Midbrain (tissue), 1 donor: ENCODE results near the gene TPST2.
"Not testable (repeated sequence)": the region's sequence is repeated elsewhere in the genome, so short reads cannot be mapped to it uniquely, and the experiment has no call there.

ENCODE experiments used
- DNase-seq: peaks from one replicate; lab custom pipeline; 2025; lab: John Stamatoyannopoulos, UW

Gene TPST2

DNA sequence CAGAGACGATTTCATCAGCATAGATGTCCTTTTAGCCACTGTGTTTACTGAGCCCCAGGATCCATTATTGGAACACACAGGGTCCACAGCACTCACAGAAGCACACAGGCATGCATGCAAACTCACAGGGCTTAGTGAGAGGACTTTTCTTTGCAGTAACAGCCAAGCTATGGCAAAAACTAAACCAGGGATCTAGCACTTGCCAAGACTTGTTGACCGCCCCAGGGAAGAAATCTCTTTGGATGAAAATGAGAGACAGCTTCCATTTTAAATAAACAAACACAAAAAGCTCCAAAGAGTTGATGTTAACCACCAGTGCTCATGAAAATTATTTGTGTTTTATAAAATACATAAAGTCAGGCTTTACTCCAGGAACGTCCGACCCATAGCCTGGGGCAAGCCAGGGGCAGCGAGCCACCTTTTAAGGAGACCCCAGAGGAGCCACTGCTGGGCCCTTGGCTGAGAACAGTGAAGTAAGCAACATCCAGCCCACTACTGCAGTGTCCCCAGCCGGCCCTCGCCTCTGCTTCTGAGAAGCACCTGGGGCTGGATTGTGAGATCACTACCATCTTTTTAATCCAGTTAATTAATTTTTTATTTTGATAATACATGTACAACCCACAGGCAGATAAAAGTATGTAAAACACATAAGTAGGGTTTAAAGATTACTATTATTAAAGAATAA, 55.6 kb downstream of the TPST2 start:
- no peak for DNase-seq

DNA sequence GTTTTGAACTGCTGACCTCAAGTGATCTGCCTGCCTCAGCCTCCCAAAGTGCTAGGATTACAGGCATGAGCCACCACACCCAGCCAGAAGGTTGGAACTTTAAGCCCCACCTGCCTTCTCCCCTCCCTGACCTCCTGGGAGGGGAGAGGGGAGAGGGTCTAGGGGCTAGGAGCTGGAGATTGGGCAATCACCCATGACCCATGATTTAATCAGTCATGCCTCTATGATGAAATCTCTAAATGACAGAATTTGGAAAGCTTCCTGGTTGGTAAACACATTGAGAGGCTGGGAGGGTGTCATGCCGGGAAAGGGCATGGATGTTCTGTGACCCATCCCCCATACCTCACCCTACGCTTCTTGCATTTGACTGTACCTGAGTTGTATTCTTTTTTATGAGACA, 60.6 kb downstream of the TPST2 start:
- DNase-seq: no peak

- DNase-seq: not testable (repeated sequence)
These were observed 61.4 kb downstream of the TPST2 start for GRCh38 chr22:26528518-26528917.

GRCh38 chr22:26527574-26528465, 62.1 kb downstream of the TPST2 start:
- peak; percentile 14 for DNase-seq

- DNase-seq: no peak
These were observed 62.8 kb downstream of the TPST2 start for GRCh38 chr22:26527167-26527566.

GRCh38 chr22:26525946-26526564, 63.9 kb downstream of the TPST2 start:
- DNase-seq: no peak

- no peak for DNase-seq
These were observed 65.1 kb downstream of the TPST2 start for GRCh38 chr22:26524870-26525269.

GRCh38 chr22:26522592-26522991, 67.3 kb downstream of the TPST2 start:
- no peak for DNase-seq

- DNase-seq: no peak
These were observed 67.9 kb downstream of the TPST2 start for GRCh38 chr22:26522012-26522411.

- DNase-seq: no peak
These were observed 72.5 kb downstream of the TPST2 start for GRCh38 chr22:26517429-26517828.

GRCh38 chr22:26516503-26516902, 73.4 kb downstream of the TPST2 start:
- no peak for DNase-seq

- no peak for DNase-seq
These were observed 74.0 kb downstream of the TPST2 start for GRCh38 chr22:26515931-26516330.

DNA sequence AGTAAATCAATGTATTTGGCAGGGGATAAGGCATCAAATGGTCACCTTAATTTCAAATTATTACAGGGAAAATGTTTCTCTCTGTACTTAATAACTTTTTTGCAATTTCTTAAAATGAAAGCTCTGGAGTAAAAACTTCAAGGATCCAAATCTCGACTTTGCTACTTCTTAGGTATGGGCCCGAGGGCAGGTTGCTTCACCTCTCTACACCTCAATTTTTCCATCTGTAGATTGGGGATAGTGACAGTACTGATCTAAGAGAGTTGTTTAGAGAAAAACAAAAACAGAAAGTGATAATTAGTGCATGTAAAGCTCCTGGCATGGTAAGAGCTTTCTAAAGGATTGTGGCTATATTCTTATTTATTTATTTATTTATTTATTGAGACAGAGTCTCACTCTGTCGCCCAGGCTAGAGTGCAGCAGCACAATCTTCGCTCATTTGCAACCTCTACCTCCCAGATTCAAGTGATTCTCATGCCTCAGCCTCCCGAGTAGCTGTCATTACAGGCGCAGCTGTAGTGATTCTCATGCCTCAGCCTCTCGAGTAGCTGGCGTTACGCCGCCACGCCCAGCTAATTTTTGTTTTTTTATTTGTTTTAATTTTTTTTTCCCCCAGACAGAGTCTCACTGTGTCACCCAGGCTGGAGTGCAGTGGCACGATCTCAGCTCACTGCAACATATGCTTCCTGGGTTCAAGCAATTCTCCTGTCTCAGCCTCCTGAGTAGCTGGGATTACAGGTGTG, 75.3 kb downstream of the TPST2 start:
- DNase-seq: no peak

GRCh38 chr22:26513838-26514237, 76.1 kb downstream of the TPST2 start:
- no peak for DNase-seq

- DNase-seq: peak; percentile 95
These were observed 77.7 kb downstream of the TPST2 start, which contains the start of gene TFIP11 for GRCh38 chr22:26512149-26512793. TFIP11 (minus strand) TSS chr22:26512473; CDS start chr22:26510272, 2,201 bp downstream.

GRCh38 chr22:26508148-26508547, 81.8 kb downstream of the TPST2 start:
- DNase-seq: no peak

GRCh38 chr22:26503758-26504157, 86.2 kb downstream of the TPST2 start:
- no peak for DNase-seq

DNA sequence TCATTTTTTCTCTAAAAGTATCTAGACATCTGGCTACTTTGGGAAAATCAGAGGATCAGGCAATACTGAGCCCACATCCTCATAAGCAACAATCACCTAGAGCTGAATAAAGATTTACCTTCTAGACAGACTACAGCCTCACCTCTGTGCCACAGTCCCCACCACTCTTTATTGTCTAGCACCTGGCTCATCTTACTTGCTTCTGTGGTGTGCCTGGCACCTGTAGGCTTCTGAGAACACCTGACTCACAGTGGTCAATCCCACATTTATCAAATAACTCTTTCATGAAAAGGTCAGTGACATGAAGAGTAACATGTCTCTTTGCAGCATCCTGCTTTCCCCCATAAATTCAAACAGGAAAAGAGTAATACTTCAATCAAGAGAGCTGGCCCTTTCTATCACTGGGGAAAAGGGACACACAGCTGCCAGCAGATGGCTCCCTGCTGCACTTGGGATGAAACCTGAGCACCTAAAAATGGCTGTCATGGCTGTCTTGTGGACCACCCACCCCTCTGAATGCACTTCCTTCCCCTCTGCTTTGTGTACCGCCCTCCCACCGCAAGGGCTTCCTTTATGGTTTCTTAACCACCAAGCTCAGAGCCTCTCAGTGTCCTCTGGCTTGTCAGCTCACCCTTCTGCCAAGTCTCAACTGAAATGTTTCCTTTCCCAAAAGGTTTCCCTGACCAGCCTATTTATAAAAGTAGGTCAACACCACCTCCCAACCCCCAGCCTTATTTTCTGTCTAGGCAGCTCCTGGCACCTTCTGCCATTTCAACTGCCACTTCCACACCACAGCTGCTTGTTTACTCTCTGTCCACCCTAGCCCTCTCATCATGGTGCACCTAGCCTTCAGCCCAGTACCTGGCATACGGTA, 87.0 kb downstream of the TPST2 start:
- DNase-seq: peak; percentile 62

DNA sequence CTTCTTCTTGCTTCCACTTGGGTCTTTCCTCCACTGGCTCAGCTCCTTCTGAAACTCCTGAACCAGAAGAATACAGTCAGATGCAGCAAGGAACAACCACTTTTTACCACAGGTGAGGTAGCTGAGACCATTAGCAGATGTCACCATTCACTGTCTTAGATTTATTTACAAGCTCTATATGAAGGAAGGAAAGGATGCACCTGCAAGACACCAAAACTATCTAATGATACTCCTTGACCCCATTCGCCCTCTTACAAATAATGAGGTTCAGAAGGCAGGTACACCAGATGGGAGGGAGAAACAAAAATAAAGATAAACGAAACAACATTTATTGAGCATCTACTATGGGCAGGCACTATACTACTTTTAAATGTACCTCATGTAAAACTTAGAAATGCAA, 87.9 kb downstream of the TPST2 start:
- DNase-seq: no peak

- no peak for DNase-seq
These were observed 90.7 kb downstream of the TPST2 start for GRCh38 chr22:26499188-26499703.
